HL-60 (cell line): ENCODE results near the gene NFU1.

Experiments
- GABPA ChIP-seq: IDR thresholded peaks from 2 replicates; pipeline ENCODE4 v1.6.1; 2012; ENCODE audit warnings: low read depth
- SPI1 ChIP-seq: IDR thresholded peaks from 2 replicates; pipeline ENCODE4 v1.6.1; 2012; ENCODE audit warnings: low read depth, mild to moderate bottlenecking, borderline replicate concordance
- TF ChIP-seq, protein P1 (sequence below): IDR thresholded peaks from one replicate; pipeline ENCODE4 v1.5.1; 2011; ENCODE audit warnings: low read length, control low read depth, inconsistent platforms; ENCODE audit not compliant: insufficient read depth

DNA sequence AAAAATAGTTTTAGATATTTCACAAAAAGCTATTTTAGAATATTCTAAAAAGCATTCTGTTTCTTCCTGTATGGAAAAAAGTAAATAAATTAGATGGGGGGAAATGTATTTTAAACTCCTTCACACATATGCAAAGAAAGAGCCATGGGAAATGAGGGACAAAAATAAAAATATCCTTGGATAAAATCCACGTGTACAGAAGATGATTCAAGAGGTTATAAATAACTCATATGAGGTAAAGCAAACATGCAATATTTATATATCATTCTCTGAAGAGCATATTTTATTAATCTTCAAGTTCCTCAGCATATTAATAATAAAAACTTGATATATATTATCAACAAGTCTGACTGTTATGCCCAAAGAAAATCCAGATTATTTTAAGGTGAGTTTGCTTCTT, 41.4 kb downstream of the NFU1 start:
- TF ChIP-seq GABPA (no peak), SPI1 (no peak)
- TF ChIP-seq, protein P1, sequence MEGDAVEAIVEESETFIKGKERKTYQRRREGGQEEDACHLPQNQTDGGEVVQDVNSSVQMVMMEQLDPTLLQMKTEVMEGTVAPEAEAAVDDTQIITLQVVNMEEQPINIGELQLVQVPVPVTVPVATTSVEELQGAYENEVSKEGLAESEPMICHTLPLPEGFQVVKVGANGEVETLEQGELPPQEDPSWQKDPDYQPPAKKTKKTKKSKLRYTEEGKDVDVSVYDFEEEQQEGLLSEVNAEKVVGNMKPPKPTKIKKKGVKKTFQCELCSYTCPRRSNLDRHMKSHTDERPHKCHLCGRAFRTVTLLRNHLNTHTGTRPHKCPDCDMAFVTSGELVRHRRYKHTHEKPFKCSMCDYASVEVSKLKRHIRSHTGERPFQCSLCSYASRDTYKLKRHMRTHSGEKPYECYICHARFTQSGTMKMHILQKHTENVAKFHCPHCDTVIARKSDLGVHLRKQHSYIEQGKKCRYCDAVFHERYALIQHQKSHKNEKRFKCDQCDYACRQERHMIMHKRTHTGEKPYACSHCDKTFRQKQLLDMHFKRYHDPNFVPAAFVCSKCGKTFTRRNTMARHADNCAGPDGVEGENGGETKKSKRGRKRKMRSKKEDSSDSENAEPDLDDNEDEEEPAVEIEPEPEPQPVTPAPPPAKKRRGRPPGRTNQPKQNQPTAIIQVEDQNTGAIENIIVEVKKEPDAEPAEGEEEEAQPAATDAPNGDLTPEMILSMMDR = no peak
